ENCODE data around the gene VWA3B. TPM values are rescaled to one million over a fixed set of nuclear protein-coding genes. Genes with fewer than 3 reads are reported as not detected.
"Not testable (repeated sequence)": the region's sequence is repeated elsewhere in the genome, so short reads cannot be mapped to it uniquely, and the experiment has no call there.

The VWA3B gene
- total and polyA plus RNA-seq, 5 donors, result 0.15 to 0.29 (median 0.28) TPM

DNA sequence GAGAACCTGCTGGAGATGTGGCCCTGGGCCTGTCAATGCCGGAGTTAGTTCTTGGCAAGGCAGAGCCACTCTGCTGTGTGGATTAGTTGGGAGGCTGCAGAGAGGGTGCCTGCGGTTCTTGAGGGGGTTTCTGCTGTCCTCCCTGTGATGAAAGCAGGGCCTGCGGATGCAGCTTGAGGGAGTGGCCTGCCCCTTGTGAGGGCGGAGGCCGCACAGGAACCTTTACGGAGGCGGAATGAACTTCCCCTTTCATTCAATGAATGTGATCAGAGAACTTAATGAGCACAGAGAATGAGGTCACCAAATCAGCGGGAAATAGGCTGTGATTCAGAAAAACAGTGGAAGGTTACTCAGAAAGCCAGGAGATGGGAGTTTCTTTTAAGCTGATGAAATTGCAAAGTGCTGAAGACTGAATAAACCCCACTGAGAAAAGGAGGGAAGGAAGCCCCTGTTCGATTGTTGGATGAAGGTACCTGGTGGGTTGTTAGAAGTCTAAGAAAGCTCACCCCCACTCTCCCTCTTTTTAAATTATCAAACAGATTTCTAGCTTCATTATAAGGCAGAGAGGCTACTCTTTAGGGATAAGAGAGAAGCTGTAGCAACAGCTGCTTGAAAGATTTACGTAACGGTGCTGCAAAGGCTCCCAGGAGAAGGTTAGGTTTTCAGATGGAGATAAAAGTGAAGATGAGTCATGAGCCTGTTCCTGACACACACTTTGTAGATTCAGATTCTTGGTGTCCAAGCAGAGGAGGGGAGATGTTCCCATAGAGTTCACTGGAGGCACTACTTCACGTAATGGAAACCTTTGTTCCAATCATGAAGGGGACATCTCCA is 47.4 kb downstream of the VWA3B start:
- ATAC-seq, result peak; percentile 61 to 80

DNA sequence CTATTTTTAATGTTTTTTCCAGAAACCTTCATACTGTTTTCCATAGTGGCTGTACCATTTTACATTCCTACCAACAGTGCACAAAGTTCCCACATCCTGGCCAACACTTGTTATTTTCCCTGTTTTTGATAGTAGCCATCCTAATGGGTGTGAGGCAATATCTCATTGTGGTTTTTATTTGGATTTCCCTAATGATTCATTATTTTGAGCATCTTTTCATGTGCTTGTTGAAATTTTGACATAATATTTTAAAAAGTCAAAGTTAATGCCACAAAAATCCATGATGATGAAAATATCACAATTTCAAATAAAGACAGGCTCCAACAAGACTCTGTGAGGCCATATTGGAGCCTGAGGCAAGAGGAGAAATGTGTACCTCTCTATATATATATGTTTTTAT is 50.2 kb downstream of the VWA3B start:
- Histone ChIP-seq H3K27ac (ENCODE audit: low read length) (no peak overlapping the region), H3K4me1 (ENCODE audit: control insufficient read depth, insufficient read depth, low read length) (no peaks in the 10 kb centered on the region), H3K27me3 (ENCODE audit: control insufficient read depth, insufficient read depth) (no peaks in the 10 kb centered on the region), H3K9me3 (ENCODE audit: control insufficient read depth, low read length) (no peaks in the 10 kb centered on the region), H3K4me3 (ENCODE audit: low read length) (no peak overlapping the region)
- no peak for ATAC-seq
- DNase-seq, result no peak
- intact Hi-C loops (cut with DNase I), result no loop called here

More for the DNA sequence above, 47.4 kb downstream of the VWA3B start:
- no peaks in the 10 kb centered on the region for H3K4me1 ChIP-seq (ENCODE audit: control insufficient read depth, insufficient read depth, low read length)
- intact Hi-C loops (cut with DNase I), result no loop called here
- H3K9me3 ChIP-seq (ENCODE audit: control insufficient read depth, low read length), result no peaks in the 10 kb centered on the region
- 51% methylated on average over 12 of the region's 12 CpGs for WGBS
- H3K27ac ChIP-seq (ENCODE audit: low read length), result no peak overlapping the region
- H3K4me3 ChIP-seq (ENCODE audit: low read length), result no peak overlapping the region
- peak; percentile 22 to 68 (median 55) for DNase-seq
- no peaks in the 10 kb centered on the region for H3K27me3 ChIP-seq (ENCODE audit: control insufficient read depth, insufficient read depth)

DNA sequence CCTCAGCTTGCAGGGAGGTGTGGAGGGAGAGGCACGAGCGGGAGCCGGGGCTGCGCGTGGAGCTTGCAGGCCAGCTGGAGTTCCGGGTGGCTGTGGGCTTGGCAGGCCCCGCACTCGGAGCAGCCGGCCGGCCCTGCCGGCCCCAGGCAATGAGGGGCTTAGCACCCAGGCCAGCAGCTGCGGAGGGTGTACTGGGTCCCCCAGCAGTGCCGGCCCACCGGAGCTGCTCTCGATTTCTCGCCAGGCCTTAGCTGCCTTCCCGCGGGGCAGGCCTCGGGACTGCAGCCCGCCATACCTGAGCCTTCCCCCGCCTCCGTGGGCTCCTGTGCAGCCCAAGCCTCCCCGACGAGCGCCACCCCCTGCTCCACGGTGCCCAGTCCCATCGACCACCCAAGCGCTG is 52.0 kb downstream of the VWA3B start:
- H3K9me3 ChIP-seq (ENCODE audit: control insufficient read depth, low read length); H3K27ac ChIP-seq (ENCODE audit: low read length); H3K27me3 ChIP-seq (ENCODE audit: control insufficient read depth, insufficient read depth); H3K4me1 ChIP-seq (ENCODE audit: control insufficient read depth, insufficient read depth, low read length); H3K4me3 ChIP-seq (ENCODE audit: low read length); ATAC-seq; intact Hi-C loops (cut with DNase I); DNase-seq: not testable (repeated sequence)
- WGBS, result 97% methylated on average over 28 of the region's 28 CpGs

DNA sequence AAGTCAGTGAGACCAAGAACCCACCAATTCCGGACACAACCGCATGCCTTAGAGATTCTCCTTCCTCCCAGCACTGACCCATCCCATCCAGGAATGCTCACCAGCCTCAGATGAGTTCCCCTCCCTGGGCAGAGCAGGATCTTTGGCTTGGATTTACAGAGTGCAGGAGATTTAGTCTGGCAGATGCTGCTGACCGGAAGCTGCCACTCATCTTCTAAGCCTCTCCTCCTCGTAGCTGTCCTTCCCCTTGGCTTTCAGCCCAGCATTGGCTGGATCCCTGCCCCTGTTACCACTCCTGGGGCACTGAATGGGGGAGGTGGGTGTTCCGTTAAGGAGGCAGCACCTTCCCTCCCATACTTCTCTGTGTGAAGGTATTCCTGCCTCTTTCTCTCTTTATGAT is 53.2 kb downstream of the VWA3B start:
- intact Hi-C loops (cut with DNase I), result no loop called here
- no peak overlapping the region for H3K4me3 ChIP-seq (ENCODE audit: low read length)
- no peaks in the 10 kb centered on the region for H3K4me1 ChIP-seq (ENCODE audit: control insufficient read depth, insufficient read depth, low read length)
- H3K9me3 ChIP-seq (ENCODE audit: control insufficient read depth, low read length), result no peaks in the 10 kb centered on the region
- WGBS, result 28% methylated on average over 5 of the region's 5 CpGs
- no peak overlapping the region for H3K27ac ChIP-seq (ENCODE audit: low read length)
- peak; percentile 87 to 88 for ATAC-seq
- H3K27me3 ChIP-seq (ENCODE audit: control insufficient read depth, insufficient read depth), result no peaks in the 10 kb centered on the region
- peak; percentile 56 to 86 (median 80) for DNase-seq

DNA sequence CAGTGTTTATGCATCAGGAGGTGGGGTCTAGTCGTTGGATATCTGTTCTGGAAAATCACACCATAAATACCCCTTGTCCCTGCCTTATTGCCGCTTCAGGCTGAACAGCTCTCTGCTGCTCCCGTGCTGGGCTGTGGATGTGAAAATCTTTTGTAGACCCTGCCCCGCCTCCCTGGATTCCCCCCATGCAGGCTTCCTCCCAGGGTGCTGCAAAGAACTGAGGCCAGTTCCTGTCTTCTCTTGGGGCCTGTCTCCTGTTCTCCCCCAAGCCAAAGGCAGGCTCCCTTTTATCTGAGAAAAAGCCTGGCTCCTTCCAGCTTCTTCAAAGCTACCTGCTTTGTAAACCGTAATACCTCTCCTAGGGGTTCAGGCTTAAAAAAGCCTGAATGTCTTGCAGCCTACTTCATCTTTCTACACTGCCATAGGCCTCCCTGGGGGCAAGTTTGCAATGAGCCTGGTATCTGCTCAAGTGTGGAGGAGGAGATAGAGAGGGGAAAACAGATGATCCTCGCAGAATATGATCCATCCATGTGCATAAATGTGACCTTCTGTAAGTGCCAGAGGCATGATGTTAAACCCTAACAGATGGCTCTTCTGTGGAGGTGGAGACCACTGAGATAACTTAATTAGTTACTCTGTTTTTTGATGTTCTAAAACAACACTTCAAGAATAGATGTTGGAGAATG is 55.3 kb downstream of the VWA3B start:
- H3K4me1 ChIP-seq (ENCODE audit: control insufficient read depth, insufficient read depth, low read length), result no peaks in the 10 kb centered on the region
- H3K27me3 ChIP-seq (ENCODE audit: control insufficient read depth, insufficient read depth), result no peaks in the 10 kb centered on the region
- 57% methylated on average over 6 of the region's 6 CpGs for WGBS
- DNase-seq, result no peak
- no peak overlapping the region for H3K27ac ChIP-seq (ENCODE audit: low read length)
- H3K4me3 ChIP-seq (ENCODE audit: low read length), result no peak overlapping the region
- H3K9me3 ChIP-seq (ENCODE audit: control insufficient read depth, low read length), result no peaks in the 10 kb centered on the region
- no peak for ATAC-seq
- intact Hi-C loops (cut with DNase I), result no loop called here

DNA sequence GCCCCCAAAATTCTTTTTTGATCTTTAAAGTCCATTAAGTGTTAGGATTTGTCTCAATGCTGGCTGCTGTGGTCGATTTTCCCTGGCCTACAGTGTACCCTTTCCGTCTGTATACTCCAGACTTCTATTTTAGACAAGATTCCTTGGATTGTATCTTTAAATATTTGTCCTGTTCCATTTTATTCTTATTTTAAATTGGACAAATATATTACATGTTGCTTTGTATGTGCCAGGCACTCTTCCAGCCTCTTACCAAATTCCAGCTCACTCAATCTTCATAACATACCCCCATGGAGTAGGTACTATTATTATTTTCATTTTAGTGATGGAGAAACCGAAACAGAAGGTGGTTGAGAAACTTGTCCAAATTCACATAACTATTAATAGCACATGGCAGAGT is 58.1 kb downstream of the VWA3B start:
- WGBS, result 71% methylated on average over 3 of the region's 3 CpGs
- Histone ChIP-seq H3K9me3 (ENCODE audit: control insufficient read depth, low read length) (no peaks in the 10 kb centered on the region), H3K4me1 (ENCODE audit: control insufficient read depth, insufficient read depth, low read length) (no peaks in the 10 kb centered on the region), H3K27ac (ENCODE audit: low read length) (no peak overlapping the region), H3K4me3 (ENCODE audit: low read length) (no peak overlapping the region), H3K27me3 (ENCODE audit: control insufficient read depth, insufficient read depth) (no peaks in the 10 kb centered on the region)
- intact Hi-C loops (cut with DNase I), result no loop called here
- no peak for ATAC-seq
- no peak for DNase-seq

DNA sequence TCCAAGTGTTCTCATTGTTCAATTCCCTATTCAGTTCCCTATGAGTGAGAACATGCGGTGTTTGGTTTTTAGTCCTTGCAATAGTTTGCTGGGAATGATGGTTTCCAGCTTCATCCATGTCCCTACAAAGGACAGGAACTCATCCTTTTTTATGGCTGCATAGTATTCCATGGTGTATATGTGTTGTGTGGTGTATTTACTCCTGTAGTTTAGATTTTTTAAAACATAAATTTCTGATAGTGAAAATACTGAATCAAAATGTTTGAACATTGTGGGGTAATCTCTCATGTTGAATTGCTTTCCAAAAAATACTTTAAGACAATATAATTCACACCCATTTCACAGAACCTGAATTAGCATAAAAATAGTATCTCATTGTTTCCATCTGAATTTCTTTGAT is 60.9 kb downstream of the VWA3B start:
- DNase-seq; intact Hi-C loops (cut with DNase I); ATAC-seq; H3K27me3 ChIP-seq (ENCODE audit: control insufficient read depth, insufficient read depth); H3K27ac ChIP-seq (ENCODE audit: low read length); H3K9me3 ChIP-seq (ENCODE audit: control insufficient read depth, low read length); H3K4me3 ChIP-seq (ENCODE audit: low read length); H3K4me1 ChIP-seq (ENCODE audit: control insufficient read depth, insufficient read depth, low read length): not testable (repeated sequence)
- 96% methylated on average over 1 of the region's 1 CpG for WGBS

DNA sequence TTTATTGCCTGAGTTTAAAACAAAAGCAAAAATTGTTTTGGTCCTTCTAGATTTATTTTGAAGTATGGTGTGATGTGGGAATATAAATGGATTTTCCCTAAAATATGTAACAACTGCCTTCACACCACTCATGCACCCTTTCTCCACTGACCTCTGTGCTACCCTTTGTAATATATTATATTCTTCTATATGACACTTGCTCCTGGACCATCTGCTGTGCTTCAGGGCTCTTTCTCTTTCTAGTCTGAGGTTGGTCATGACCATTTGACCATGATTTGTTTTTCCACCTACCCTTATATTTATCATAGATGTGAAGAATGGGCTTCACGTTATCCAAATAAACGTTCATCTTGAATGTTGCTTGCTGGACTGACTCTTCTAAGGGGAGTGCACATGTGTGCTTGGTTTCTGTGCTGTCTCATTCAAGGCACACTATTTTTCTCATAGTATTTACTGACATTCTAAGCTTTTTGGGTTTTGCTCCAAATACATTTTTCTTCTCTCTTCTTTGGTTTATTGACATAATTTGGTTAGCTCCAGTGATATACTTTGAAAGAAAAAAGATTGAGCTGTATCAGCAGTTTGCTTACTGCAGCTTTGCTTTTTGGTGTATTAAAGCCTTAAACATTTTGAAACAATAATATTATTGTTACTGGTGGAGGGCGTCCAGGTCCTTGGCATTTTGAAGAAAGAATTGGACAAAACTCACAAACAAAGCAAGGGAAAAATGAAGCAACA is 61.8 kb downstream of the VWA3B start:
- H3K9me3 ChIP-seq (ENCODE audit: control insufficient read depth, low read length), result no peaks in the 10 kb centered on the region
- 41% methylated on average over 3 of the region's 3 CpGs for WGBS
- ATAC-seq, result no peak
- no peaks in the 10 kb centered on the region for H3K4me1 ChIP-seq (ENCODE audit: control insufficient read depth, insufficient read depth, low read length)
- intact Hi-C loops (cut with DNase I), result no loop called here
- no peak overlapping the region for H3K27ac ChIP-seq (ENCODE audit: low read length)
- no peaks in the 10 kb centered on the region for H3K27me3 ChIP-seq (ENCODE audit: control insufficient read depth, insufficient read depth)
- H3K4me3 ChIP-seq (ENCODE audit: low read length), result peak overlapping the region; percentile 42
- no peak for DNase-seq

DNA sequence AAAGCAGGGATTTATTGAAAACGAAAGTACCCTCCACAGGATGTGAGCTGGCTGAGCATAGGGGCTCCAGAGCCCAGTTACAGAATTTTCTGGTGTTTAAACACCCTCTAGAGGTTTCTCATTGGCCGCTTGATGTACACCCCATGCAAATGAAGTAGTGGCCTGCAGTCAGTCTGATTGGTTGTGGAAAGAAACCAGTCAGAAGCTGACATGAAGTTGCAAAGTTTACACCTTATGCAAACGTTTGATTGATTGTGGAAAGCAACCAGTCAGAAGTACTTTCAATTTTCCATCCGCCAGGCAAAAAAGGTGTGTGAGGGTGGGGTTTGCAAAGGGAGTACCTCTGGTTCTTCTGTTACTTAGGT is 62.3 kb downstream of the VWA3B start:
- Histone ChIP-seq H3K27ac (ENCODE audit: low read length) (no peak overlapping the region), H3K27me3 (ENCODE audit: control insufficient read depth, insufficient read depth) (no peaks in the 10 kb centered on the region), H3K9me3 (ENCODE audit: control insufficient read depth, low read length) (no peaks in the 10 kb centered on the region), H3K4me1 (ENCODE audit: control insufficient read depth, insufficient read depth, low read length) (no peaks in the 10 kb centered on the region), H3K4me3 (ENCODE audit: low read length) (peak overlapping the region; percentile 42)
- DNase-seq (no peak), ATAC-seq (peak; percentile 93 to 97)
- 28% methylated on average over 4 of the region's 4 CpGs for WGBS
- intact Hi-C loops (cut with DNase I), result no loop called here

DNA sequence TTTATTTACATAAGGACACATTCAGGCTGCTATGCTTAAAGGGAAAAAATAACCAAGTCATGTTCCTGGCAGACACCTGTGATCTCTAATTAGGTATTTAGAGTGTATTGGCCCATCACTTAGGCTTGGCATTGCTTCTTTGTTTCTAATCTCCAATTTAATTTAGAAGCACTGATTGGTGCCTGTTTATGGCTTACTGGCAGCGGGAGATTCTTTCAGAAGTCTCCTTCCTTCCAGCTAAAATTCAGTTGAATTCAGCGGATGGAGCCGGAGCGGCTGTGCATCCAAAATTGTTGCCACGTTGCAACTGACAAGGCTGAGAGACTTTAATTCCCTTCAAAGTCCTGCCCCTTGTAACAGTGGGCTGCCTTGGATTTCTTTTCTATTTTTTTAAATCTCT is 66.5 kb downstream of the VWA3B start:
- no peaks in the 10 kb centered on the region for H3K27me3 ChIP-seq (ENCODE audit: control insufficient read depth, insufficient read depth)
- DNase-seq (no peak), ATAC-seq (peak in 1 of 2 donors; percentile 14)
- no peaks in the 10 kb centered on the region for H3K9me3 ChIP-seq (ENCODE audit: control insufficient read depth, low read length)
- H3K27ac ChIP-seq (ENCODE audit: low read length), result peak overlapping the region; percentile 67
- H3K4me1 ChIP-seq (ENCODE audit: control insufficient read depth, insufficient read depth, low read length), result no peaks in the 10 kb centered on the region
- 54% methylated on average over 5 of the region's 5 CpGs for whole genome bisulfite sequencing
- H3K4me3 ChIP-seq (ENCODE audit: low read length), result no peak overlapping the region
- intact Hi-C loops (cut with DNase I), result no loop called here

DNA sequence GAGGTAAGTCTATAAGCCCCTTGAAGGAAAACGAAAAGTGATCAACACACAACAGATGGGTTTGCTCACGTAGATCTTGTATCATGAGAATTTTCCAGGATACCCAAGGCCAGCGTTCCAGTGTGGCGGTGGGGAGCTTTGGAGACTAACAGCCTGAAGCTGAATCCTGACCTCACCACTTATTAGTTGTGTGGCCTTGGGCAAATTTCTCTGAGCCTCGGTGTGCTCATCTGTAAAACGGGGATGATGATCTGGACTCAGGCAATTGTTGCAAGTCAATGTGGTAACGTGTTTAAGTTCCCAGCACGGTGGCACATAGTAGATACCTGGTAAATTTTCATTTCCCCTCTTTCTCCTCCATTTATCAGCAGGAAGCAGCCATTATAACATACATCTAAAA is 68.3 kb downstream of the VWA3B start:
- Histone ChIP-seq H3K27ac (ENCODE audit: low read length) (no peak overlapping the region), H3K9me3 (ENCODE audit: control insufficient read depth, low read length) (no peaks in the 10 kb centered on the region), H3K4me1 (ENCODE audit: control insufficient read depth, insufficient read depth, low read length) (peaks cover 2% of the 10 kb centered on the region), H3K27me3 (ENCODE audit: control insufficient read depth, insufficient read depth) (no peaks in the 10 kb centered on the region), H3K4me3 (ENCODE audit: low read length) (no peak overlapping the region)
- intact Hi-C loops (cut with DNase I), result no loop called here
- no peak for DNase-seq
- no peak for ATAC-seq
- 91% methylated on average over 8 of the region's 8 CpGs for WGBS
